Astrocyte of the spinal cord (primary cell): ENCODE measurements around the gene WDR13.
"Not testable (repeated sequence)": the region's sequence is repeated elsewhere in the genome, so short reads cannot be mapped to it uniquely, and the experiment has no call there.

Experiments used
- DNase-seq: peaks from one replicate; pipeline ENCODE4 v3.0.0; 2011; ENCODE audit warnings: low read depth, low spot score
- H3K4me3 ChIP-seq: 2 replicates; pipeline ENCODE4 v1.5.1; 2011; ENCODE audit warnings: low read depth, mild to moderate bottlenecking, low read length, moderate library complexity
- CTCF ChIP-seq: IDR thresholded peaks from 2 replicates; pipeline ENCODE4 v1.5.1; 2012; ENCODE audit warnings: low read depth, mild to moderate bottlenecking, low read length, inconsistent platforms
- in situ Hi-C: cut with HindIII; loops from 2 replicates; pipeline ENCODE4 v1.10.0; 2017; ENCODE audit warnings: low sequenced_read_pairs

WDR13 gene

GRCh38 chrX:48597353-48598264, at the start of gene WDR13:
Gene WDR13, plus strand, starts transcription at chrX:48597492. Its CDS starts 505 bp downstream, at chrX:48597997.
- peak within 1 kb of the TSS; percentile 54 for H3K4me3 ChIP-seq

GRCh38 chrX:48548871-48549270, 48.4 kb upstream of the WDR13 start:
- H3K4me3 ChIP-seq, result no peak overlapping the region
- DNase-seq, result no peak
- TF ChIP-seq CTCF, result no peak
- in situ Hi-C loops, result no loop called here

More at GRCh38 chrX:48597353-48598264, at the start of gene WDR13:
- DNase-seq, result peak; percentile 94
- TF ChIP-seq CTCF, result no peak
- in situ Hi-C loops, result no loop called here

- DNase-seq, in situ Hi-C loops, H3K4me3 ChIP-seq: not testable (repeated sequence)
These were observed 41.5 kb upstream of the WDR13 start for GRCh38 chrX:48555731-48556325.

GRCh38 chrX:48558271-48558670, 39.0 kb upstream of the WDR13 start:
- in situ Hi-C loops, result no loop called here
- no peak for TF ChIP-seq CTCF
- DNase-seq, result peak; percentile 73
- no peak overlapping the region for H3K4me3 ChIP-seq

- no peak for TF ChIP-seq CTCF
- H3K4me3 ChIP-seq, result no peak overlapping the region
- DNase-seq, result no peak
- in situ Hi-C loops, result no loop called here
These were observed 37.7 kb upstream of the WDR13 start for GRCh38 chrX:48559636-48560035.

- no peak for TF ChIP-seq CTCF
- DNase-seq, result no peak
- H3K4me3 ChIP-seq, result no peak overlapping the region
- in situ Hi-C loops, result no loop called here
These were observed 37.2 kb upstream of the WDR13 start for GRCh38 chrX:48560056-48560455.

GRCh38 chrX:48560681-48561080, 36.6 kb upstream of the WDR13 start:
- no peak for DNase-seq
- H3K4me3 ChIP-seq, result no peak overlapping the region
- in situ Hi-C loops, result no loop called here
- no peak for TF ChIP-seq CTCF
